Hepatocyte (in vitro differentiated cells): ENCODE results near the gene SPTBN5. TPM values are rescaled to one million over a fixed set of nuclear protein-coding genes. Genes with fewer than 3 reads are reported as not detected.
A peak's percentile ranks its signal among the peaks of the same experiment; 100 is the strongest.

ENCODE experiments used
- DNase-seq: peaks from one replicate; pipeline ENCODE4 v3.0.0-alpha.2; 2016; ENCODE audit warnings: low spot score
- H2AFZ ChIP-seq: fragments of 200-600 bp; sonication (generic); 2 replicates; pipeline ENCODE4 v1.6.0; 2016; ENCODE audit warnings: antibody characterized with exemption, mild to moderate bottlenecking
- H3K27ac ChIP-seq: fragments of 200-600 bp; sonication (generic); 2 replicates; pipeline ENCODE4 v1.5.1; 2016; ENCODE audit warnings: mild to moderate bottlenecking
- H3K27me3 ChIP-seq: fragments of 200-600 bp; sonication (generic); 2 replicates; pipeline ENCODE4 v1.6.1; 2016
- H3K36me3 ChIP-seq: fragments of 200-600 bp; sonication (generic); replicated peaks from 2 replicates; pipeline ENCODE4 v1.5.1; 2016; ENCODE audit warnings: low read depth; ENCODE audit not compliant: insufficient read depth
- H3K4me1 ChIP-seq: fragments of 200-600 bp; sonication (generic); 2 replicates; pipeline ENCODE4 v1.5.1; 2016; ENCODE audit warnings: mild to moderate bottlenecking, moderate library complexity; ENCODE audit not compliant: insufficient read depth
- H3K4me2 ChIP-seq: fragments of 200-600 bp; sonication (generic); 2 replicates; pipeline ENCODE4 v1.6.0; 2016
- H3K4me3 ChIP-seq: fragments of 200-600 bp; sonication (generic); 2 replicates; pipeline ENCODE4 v1.5.1; 2016; ENCODE audit warnings: mild to moderate bottlenecking
- H3K79me2 ChIP-seq: fragments of 200-600 bp; sonication (generic); 2 replicates; pipeline ENCODE4 v1.6.0; 2017; ENCODE audit warnings: mild to moderate bottlenecking
- H3K9me2 ChIP-seq: fragments of 200-600 bp; sonication (generic); replicated peaks from 2 replicates; pipeline ENCODE4 v1.6.0; 2017; ENCODE audit warnings: mild to moderate bottlenecking; ENCODE audit not compliant: insufficient read depth
- H3K9me3 ChIP-seq: fragments of 200-600 bp; sonication (generic); 2 replicates; pipeline ENCODE4 v1.5.1; 2016; ENCODE audit warnings: low read depth, mild to moderate bottlenecking
- H4K20me1 ChIP-seq: fragments of 200-600 bp; sonication (generic); 2 replicates; pipeline ENCODE4 v1.6.0; 2016; ENCODE audit warnings: mild to moderate bottlenecking; ENCODE audit not compliant: insufficient read depth, poor library complexity, severe bottlenecking
- CTCF ChIP-seq: fragments of 200-600 bp; sonication (generic); IDR thresholded peaks from 2 replicates; pipeline ENCODE4 v1.5.1; 2016; ENCODE audit warnings: antibody characterized with exemption, mild to moderate bottlenecking; ENCODE audit not compliant: poor library complexity
- EZH2 ChIP-seq: fragments of 200-600 bp; sonication (generic); IDR thresholded peaks from 2 replicates; pipeline ENCODE4 v1.6.1; 2016; ENCODE audit warnings: antibody characterized with exemption, mild to moderate bottlenecking, borderline replicate concordance
- EZH2phosphoT487 ChIP-seq: fragments of 200-600 bp; sonication (generic); IDR thresholded peaks from one replicate; pipeline ENCODE4 v1.6.1; 2018; ENCODE audit warnings: antibody characterized with exemption, mild to moderate bottlenecking, low read depth, moderate library complexity; ENCODE audit not compliant: unreplicated experiment, severe bottlenecking
- WGBS: methylation state at CpG from one replicate; pipeline ENCODE4 v1.1.6; 2016; ENCODE audit warnings: low lambda C conversion rate; ENCODE audit errors: missing lambda C conversion rate; 5-methylcytosine and 5-hydroxymethylcytosine counted together
- polyA plus RNA-seq: library from polyadenylated mRNA; unstranded; fragments of >200 nt; fragmentation: Nextera tagmentation; extraction: Ambion mirVana; gene quantifications from 2 replicates; pipeline ENCODE4 v1.2.1, GENCODE V29; 2016
- total RNA-seq: library from RNA; depleted of rRNA; stranded (reverse); fragments of >200 nt; gene quantifications from 2 replicates; pipeline ENCODE4 v1.2.3, GENCODE V29; 2014

Gene SPTBN5
- total and polyA plus RNA-seq, 2 experiments from 2014 or later = 1.7 to 1.9 TPM

- Histone ChIP-seq H2AFZ (no peak overlapping the region), H3K9me3 (no peaks in the 10 kb centered on the region), H3K27me3 (no peaks in the 10 kb centered on the region), H4K20me1 (no peaks in the 10 kb centered on the region), H3K36me3 (no peaks in the 10 kb centered on the region), H3K9me2 (no peaks in the 10 kb centered on the region), H3K4me1 (peaks cover 12% of the 10 kb centered on the region), H3K4me2 (no peak overlapping the region), H3K79me2 (no peaks in the 10 kb centered on the region), H3K4me3 (no peak overlapping the region), H3K27ac (no peak overlapping the region)
- no peak for TF ChIP-seq EZH2phosphoT487
- TF ChIP-seq EZH2 = no peak
- no peak for TF ChIP-seq CTCF
- 35% methylated on average over 8 of the region's 8 CpGs for WGBS
- peak; percentile 28 for DNase-seq
Measured at GRCh38 chr15:41866263-41866703, 27.6 kb downstream of the SPTBN5 start.

- TF ChIP-seq EZH2phosphoT487 (no peak), EZH2 (no peak), CTCF (no peak)
- H3K79me2 ChIP-seq = no peaks in the 10 kb centered on the region
- H3K27me3 ChIP-seq = no peaks in the 10 kb centered on the region
- no peak overlapping the region for H3K4me3 ChIP-seq
- no peak overlapping the region for H3K4me2 ChIP-seq
- H3K4me1 ChIP-seq = peaks cover 12% of the 10 kb centered on the region
- no peaks in the 10 kb centered on the region for H3K9me2 ChIP-seq
- H3K9me3 ChIP-seq = no peaks in the 10 kb centered on the region
- no peak for DNase-seq
- no peaks in the 10 kb centered on the region for H3K36me3 ChIP-seq
- H4K20me1 ChIP-seq = no peaks in the 10 kb centered on the region
- H2AFZ ChIP-seq = no peak overlapping the region
- 84% methylated on average over 17 of the region's 18 CpGs for WGBS
- H3K27ac ChIP-seq = no peak overlapping the region
Measured at GRCh38 chr15:41865490-41866055, 28.3 kb downstream of the SPTBN5 start.

GRCh38 chr15:41862515-41863116, 31.2 kb downstream of the SPTBN5 start:
- Histone ChIP-seq H3K4me3 (no peak overlapping the region), H2AFZ (no peak overlapping the region), H3K36me3 (no peaks in the 10 kb centered on the region), H3K9me3 (no peaks in the 10 kb centered on the region), H3K4me2 (no peak overlapping the region), H3K9me2 (no peaks in the 10 kb centered on the region), H3K27ac (no peak overlapping the region), H3K27me3 (no peaks in the 10 kb centered on the region), H3K79me2 (no peaks in the 10 kb centered on the region), H4K20me1 (no peaks in the 10 kb centered on the region), H3K4me1 (peaks cover 12% of the 10 kb centered on the region)
- no peak for DNase-seq
- TF ChIP-seq EZH2 (no peak), EZH2phosphoT487 (no peak), CTCF (no peak)
- WGBS = 81% methylated on average over 12 of the region's 19 CpGs
